ENCODE measurements around the gene CYP27A1. TPM values are rescaled to one million over a fixed set of nuclear protein-coding genes. Genes with fewer than 3 reads are reported as not detected.

CYP27A1 gene
- total and polyA plus RNA-seq, 4 donors: 112 to 354 (median 305) TPM

DNA sequence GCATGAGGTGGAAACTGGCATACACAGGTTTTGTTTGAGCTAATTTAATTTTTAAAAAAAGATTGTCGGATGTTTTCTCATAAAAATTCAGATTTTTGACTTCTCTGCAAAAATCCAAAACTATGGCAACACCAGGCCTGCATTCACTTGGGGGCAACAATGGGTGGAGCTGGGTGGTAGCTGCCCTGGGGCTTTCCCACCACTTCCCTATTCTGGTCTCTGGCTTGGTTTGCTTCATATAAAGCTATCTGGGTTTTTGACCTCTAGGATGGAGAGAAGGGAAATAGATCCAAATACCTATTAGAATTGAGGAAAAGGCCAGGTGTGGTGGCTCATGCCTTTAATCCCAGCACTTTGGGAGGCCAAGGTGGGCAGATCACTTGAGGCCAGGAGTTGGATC lies 5.5 kb upstream of the CYP27A1 start:
- H3K27me3 ChIP-seq (ENCODE audit: control insufficient read depth in 4 of 4, insufficient read depth in 4 of 4, low read length in 3 of 4): no peaks in the 10 kb centered on the region
- 95% methylated on average over 1 of the region's 1 CpG for WGBS

More for the DNA sequence above, 5.5 kb upstream of the CYP27A1 start:
- H3K27ac ChIP-seq (ENCODE audit: low read depth in 1 of 2, low read length in 2 of 2): no peak overlapping the region
- no peak overlapping the region for H3K4me3 ChIP-seq (ENCODE audit: low read depth in 1 of 3, low read length in 3 of 3)
- DNase-seq (ENCODE audit: low spot score): no peak
- H3K36me3 ChIP-seq (ENCODE audit: control insufficient read depth in 4 of 4, insufficient read depth in 3 of 4, low read depth in 1 of 4, low read length in 3 of 4): no peaks in the 10 kb centered on the region
- TF ChIP-seq JUND (IDR thresholded peaks at IDR 0.05) (no peak), HNF4A (conservative IDR thresholded peaks at IDR 0.05) (no peak), EGR1 (IDR thresholded peaks at IDR 0.05; ENCODE audit: low read depth in 2 of 2) (no peak), RXRA (IDR thresholded peaks at IDR 0.05) (no peak), TAF1 (conservative IDR thresholded peaks at IDR 0.05) (no peak), RAD21 (IDR thresholded peaks at IDR 0.05) (no peak), NR2F2 (IDR thresholded peaks at IDR 0.05) (no peak), FOXA2 (IDR thresholded peaks at IDR 0.05) (no peak), GABPA (IDR thresholded peaks at IDR 0.05 in 1 of 2, conservative IDR thresholded peaks at IDR 0.05 in 1 of 2) (no peak), HNF4G (IDR thresholded peaks at IDR 0.05) (no peak)
- TF ChIP-seq, protein P1, sequence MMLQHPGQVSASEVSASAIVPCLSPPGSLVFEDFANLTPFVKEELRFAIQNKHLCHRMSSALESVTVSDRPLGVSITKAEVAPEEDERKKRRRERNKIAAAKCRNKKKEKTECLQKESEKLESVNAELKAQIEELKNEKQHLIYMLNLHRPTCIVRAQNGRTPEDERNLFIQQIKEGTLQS (IDR thresholded peaks at IDR 0.05): no peak
- TF ChIP-seq, protein P2, sequence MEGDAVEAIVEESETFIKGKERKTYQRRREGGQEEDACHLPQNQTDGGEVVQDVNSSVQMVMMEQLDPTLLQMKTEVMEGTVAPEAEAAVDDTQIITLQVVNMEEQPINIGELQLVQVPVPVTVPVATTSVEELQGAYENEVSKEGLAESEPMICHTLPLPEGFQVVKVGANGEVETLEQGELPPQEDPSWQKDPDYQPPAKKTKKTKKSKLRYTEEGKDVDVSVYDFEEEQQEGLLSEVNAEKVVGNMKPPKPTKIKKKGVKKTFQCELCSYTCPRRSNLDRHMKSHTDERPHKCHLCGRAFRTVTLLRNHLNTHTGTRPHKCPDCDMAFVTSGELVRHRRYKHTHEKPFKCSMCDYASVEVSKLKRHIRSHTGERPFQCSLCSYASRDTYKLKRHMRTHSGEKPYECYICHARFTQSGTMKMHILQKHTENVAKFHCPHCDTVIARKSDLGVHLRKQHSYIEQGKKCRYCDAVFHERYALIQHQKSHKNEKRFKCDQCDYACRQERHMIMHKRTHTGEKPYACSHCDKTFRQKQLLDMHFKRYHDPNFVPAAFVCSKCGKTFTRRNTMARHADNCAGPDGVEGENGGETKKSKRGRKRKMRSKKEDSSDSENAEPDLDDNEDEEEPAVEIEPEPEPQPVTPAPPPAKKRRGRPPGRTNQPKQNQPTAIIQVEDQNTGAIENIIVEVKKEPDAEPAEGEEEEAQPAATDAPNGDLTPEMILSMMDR (IDR thresholded peaks at IDR 0.05; ENCODE audit: low read depth, low read length, missing input control): no peak
- TF ChIP-seq, protein P3, sequence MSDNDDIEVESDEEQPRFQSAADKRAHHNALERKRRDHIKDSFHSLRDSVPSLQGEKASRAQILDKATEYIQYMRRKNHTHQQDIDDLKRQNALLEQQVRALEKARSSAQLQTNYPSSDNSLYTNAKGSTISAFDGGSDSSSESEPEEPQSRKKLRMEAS (IDR thresholded peaks at IDR 0.05): no peak
- TF ChIP-seq, protein P4, sequence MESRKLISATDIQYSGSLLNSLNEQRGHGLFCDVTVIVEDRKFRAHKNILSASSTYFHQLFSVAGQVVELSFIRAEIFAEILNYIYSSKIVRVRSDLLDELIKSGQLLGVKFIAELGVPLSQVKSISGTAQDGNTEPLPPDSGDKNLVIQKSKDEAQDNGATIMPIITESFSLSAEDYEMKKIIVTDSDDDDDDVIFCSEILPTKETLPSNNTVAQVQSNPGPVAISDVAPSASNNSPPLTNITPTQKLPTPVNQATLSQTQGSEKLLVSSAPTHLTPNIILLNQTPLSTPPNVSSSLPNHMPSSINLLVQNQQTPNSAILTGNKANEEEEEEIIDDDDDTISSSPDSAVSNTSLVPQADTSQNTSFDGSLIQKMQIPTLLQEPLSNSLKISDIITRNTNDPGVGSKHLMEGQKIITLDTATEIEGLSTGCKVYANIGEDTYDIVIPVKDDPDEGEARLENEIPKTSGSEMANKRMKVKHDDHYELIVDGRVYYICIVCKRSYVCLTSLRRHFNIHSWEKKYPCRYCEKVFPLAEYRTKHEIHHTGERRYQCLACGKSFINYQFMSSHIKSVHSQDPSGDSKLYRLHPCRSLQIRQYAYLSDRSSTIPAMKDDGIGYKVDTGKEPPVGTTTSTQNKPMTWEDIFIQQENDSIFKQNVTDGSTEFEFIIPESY (IDR thresholded peaks at IDR 0.05): no peak
- TF ChIP-seq, protein P5, sequence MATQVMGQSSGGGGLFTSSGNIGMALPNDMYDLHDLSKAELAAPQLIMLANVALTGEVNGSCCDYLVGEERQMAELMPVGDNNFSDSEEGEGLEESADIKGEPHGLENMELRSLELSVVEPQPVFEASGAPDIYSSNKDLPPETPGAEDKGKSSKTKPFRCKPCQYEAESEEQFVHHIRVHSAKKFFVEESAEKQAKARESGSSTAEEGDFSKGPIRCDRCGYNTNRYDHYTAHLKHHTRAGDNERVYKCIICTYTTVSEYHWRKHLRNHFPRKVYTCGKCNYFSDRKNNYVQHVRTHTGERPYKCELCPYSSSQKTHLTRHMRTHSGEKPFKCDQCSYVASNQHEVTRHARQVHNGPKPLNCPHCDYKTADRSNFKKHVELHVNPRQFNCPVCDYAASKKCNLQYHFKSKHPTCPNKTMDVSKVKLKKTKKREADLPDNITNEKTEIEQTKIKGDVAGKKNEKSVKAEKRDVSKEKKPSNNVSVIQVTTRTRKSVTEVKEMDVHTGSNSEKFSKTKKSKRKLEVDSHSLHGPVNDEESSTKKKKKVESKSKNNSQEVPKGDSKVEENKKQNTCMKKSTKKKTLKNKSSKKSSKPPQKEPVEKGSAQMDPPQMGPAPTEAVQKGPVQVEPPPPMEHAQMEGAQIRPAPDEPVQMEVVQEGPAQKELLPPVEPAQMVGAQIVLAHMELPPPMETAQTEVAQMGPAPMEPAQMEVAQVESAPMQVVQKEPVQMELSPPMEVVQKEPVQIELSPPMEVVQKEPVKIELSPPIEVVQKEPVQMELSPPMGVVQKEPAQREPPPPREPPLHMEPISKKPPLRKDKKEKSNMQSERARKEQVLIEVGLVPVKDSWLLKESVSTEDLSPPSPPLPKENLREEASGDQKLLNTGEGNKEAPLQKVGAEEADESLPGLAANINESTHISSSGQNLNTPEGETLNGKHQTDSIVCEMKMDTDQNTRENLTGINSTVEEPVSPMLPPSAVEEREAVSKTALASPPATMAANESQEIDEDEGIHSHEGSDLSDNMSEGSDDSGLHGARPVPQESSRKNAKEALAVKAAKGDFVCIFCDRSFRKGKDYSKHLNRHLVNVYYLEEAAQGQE (IDR thresholded peaks at IDR 0.05): no peak
- peaks cover 0 to 15% (median 9%) of the 10 kb centered on the region in 4 donors for H3K4me1 ChIP-seq (ENCODE audit: control insufficient read depth in 4 of 4, insufficient read depth in 4 of 4, low read length in 3 of 4)
- no peak overlapping the region for H3K9ac ChIP-seq (ENCODE audit: low read depth in 1 of 2, low read length in 2 of 2)
- H3K9me3 ChIP-seq (ENCODE audit: control insufficient read depth in 4 of 4, low read length in 3 of 4): peaks cover 0 to 3% (median 0%) of the 10 kb centered on the region in 4 donors
